AG10803 (cell line): ENCODE measurements around the gene SETD5.

Experiments used
- DNase-seq: peaks from one replicate; pipeline ENCODE4 v3.0.0; 2010; ENCODE audit warnings: low read depth
- H3K4me3 ChIP-seq: 2 replicates; pipeline ENCODE4 v1.5.1; 2011; ENCODE audit warnings: mild to moderate bottlenecking, low read length, control low read depth
- TF ChIP-seq, protein P1 (sequence below): conservative IDR thresholded peaks from 2 replicates; pipeline ENCODE4 v1.5.1; 2011; ENCODE audit warnings: mild to moderate bottlenecking, low read length, control low read depth, inconsistent platforms

The SETD5 gene

DNA sequence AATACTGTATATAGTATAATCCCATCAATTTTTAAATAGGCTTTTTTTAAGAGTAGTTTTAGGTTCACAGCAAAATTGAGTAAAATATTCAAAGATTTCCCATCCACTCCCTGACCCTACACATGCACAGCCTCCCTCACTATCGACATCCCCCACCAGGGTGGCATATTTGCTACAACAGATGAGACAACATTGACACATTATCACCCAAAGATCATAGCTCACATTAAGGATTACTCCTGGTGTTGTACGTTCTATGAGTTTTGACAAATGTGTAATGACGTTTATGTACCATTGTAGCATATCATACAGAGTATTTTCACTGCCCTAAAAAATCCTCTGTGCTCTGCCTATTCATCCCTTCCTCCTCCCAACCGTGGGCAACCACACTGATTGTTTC, 116.9 kb downstream of the SETD5 start:
- no peak overlapping the region for H3K4me3 ChIP-seq
- TF ChIP-seq, protein P1, sequence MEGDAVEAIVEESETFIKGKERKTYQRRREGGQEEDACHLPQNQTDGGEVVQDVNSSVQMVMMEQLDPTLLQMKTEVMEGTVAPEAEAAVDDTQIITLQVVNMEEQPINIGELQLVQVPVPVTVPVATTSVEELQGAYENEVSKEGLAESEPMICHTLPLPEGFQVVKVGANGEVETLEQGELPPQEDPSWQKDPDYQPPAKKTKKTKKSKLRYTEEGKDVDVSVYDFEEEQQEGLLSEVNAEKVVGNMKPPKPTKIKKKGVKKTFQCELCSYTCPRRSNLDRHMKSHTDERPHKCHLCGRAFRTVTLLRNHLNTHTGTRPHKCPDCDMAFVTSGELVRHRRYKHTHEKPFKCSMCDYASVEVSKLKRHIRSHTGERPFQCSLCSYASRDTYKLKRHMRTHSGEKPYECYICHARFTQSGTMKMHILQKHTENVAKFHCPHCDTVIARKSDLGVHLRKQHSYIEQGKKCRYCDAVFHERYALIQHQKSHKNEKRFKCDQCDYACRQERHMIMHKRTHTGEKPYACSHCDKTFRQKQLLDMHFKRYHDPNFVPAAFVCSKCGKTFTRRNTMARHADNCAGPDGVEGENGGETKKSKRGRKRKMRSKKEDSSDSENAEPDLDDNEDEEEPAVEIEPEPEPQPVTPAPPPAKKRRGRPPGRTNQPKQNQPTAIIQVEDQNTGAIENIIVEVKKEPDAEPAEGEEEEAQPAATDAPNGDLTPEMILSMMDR = no peak
- no peak for DNase-seq

- TF ChIP-seq, protein P1 = no peak
Measured at GRCh38 chr3:9514956-9515355, 117.5 kb downstream of the SETD5 start.

DNA sequence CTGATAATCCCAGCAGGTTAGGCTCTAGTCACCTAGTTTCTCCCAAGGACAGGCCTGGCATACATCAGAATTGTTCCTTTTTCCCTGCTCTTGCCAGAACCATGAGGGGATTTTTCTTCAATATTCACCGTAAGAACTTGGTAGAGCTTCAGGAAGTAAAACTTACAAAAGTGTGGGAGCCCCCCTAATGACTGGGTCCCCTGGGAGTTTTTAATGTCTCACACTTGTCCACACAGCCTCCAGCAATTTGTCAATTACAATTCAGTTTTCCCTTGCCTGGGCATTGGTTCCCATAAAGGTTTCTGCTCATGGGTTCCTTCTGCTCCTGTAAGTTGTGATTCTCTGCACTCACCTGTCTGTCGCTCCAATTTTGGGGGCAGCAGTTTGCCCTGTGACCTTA, 127.7 kb downstream of the SETD5 start:
- H3K4me3 ChIP-seq = no peak overlapping the region
- TF ChIP-seq, protein P1 = no peak

More at GRCh38 chr3:9514956-9515355, 117.5 kb downstream of the SETD5 start:
- H3K4me3 ChIP-seq = no peak overlapping the region
- no peak for DNase-seq

More for the DNA sequence above, 127.7 kb downstream of the SETD5 start:
- DNase-seq = no peak
